ENCODE results near the gene WRNIP1. TPM values are rescaled to one million over a fixed set of nuclear protein-coding genes. Genes with fewer than 3 reads are reported as not detected.

WRNIP1 gene
- polyA plus RNA-seq, 1 experiment, result 28.0 TPM

DNA sequence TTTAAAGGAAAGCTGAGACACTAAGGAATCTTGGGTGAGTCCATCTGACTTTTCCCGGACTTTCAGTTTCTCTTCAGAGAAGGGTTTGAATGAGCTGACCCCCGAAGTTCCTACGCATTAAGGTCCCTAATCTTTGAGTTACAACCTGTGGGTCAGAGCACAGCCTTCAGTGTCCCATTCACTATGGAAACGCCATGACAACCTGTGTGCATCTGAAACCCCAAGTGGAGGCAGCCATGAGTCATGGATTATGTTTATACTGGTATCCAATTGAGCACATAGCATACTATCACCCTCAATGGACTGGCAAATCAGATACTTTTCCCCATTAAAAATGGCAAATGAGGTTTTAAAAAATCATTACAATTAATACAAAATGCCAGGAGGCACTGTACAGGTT lies 25.9 kb upstream of the WRNIP1 start:
- H3K27ac ChIP-seq (ENCODE audit: low read depth, low read length), result no peak overlapping the region
- peak; percentile 38 for DNase-seq (ENCODE audit: low read depth, low spot score)
- POLR2A ChIA-PET, result no interaction called here

GRCh38 chr6:2740581-2740980 lies 24.6 kb upstream of the WRNIP1 start:
- Histone ChIP-seq H3K9me3 (ENCODE audit: control insufficient read depth, insufficient read depth, low read length) (no peaks in the 10 kb centered on the region), H3K4me3 (ENCODE audit: low read depth, low read length) (no peak overlapping the region), H3K27ac (ENCODE audit: low read depth, low read length) (no peak overlapping the region), H3K27me3 (ENCODE audit: control insufficient read depth, insufficient read depth, low read length) (no peaks in the 10 kb centered on the region)
- ChIA-PET CTCF (interaction anchor here (5.0 kb wide), 1 partner anchor 10 kb away, joined by 131 read pairs; the partner anchor contains the start of gene MYLK4), POLR2A (no interaction called here)
- no peak for DNase-seq (ENCODE audit: low read depth, low spot score)
- TF ChIP-seq, protein P1, sequence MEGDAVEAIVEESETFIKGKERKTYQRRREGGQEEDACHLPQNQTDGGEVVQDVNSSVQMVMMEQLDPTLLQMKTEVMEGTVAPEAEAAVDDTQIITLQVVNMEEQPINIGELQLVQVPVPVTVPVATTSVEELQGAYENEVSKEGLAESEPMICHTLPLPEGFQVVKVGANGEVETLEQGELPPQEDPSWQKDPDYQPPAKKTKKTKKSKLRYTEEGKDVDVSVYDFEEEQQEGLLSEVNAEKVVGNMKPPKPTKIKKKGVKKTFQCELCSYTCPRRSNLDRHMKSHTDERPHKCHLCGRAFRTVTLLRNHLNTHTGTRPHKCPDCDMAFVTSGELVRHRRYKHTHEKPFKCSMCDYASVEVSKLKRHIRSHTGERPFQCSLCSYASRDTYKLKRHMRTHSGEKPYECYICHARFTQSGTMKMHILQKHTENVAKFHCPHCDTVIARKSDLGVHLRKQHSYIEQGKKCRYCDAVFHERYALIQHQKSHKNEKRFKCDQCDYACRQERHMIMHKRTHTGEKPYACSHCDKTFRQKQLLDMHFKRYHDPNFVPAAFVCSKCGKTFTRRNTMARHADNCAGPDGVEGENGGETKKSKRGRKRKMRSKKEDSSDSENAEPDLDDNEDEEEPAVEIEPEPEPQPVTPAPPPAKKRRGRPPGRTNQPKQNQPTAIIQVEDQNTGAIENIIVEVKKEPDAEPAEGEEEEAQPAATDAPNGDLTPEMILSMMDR (IDR thresholded peaks at IDR 0.05; ENCODE audit: low read depth, low read length), result no peak

More for the DNA sequence above, 25.9 kb upstream of the WRNIP1 start:
- H3K9me3 ChIP-seq (ENCODE audit: control insufficient read depth, insufficient read depth, low read length), result no peaks in the 10 kb centered on the region
- TF ChIP-seq, protein P1 (IDR thresholded peaks at IDR 0.05; ENCODE audit: low read depth, low read length), result no peak
- CTCF ChIA-PET, result interaction anchor here (0.9 to 5.0 kb wide), 8 partner anchors 12 to 213 kb away, joined by 3 to 131 read pairs (median 12); partner anchors contain the start of gene MYLK4
- H3K27me3 ChIP-seq (ENCODE audit: control insufficient read depth, insufficient read depth, low read length), result no peaks in the 10 kb centered on the region
- H3K4me3 ChIP-seq (ENCODE audit: low read depth, low read length), result no peak overlapping the region

GRCh38 chr6:2741756-2742155 lies 23.4 kb upstream of the WRNIP1 start:
- no peak for DNase-seq (ENCODE audit: low read depth, low spot score)
- POLR2A ChIA-PET, result no interaction called here
- CTCF ChIA-PET, result interaction anchor here (0.6 to 5.0 kb wide), 4 partner anchors 9 to 388 kb away, joined by 3 to 131 read pairs (median 3); partner anchors contain the start of gene MYLK4
- TF ChIP-seq, protein P1 (IDR thresholded peaks at IDR 0.05; ENCODE audit: low read depth, low read length), result no peak
- Histone ChIP-seq H3K4me3 (ENCODE audit: low read depth, low read length) (no peak overlapping the region), H3K27ac (ENCODE audit: low read depth, low read length) (no peak overlapping the region), H3K9me3 (ENCODE audit: control insufficient read depth, insufficient read depth, low read length) (no peaks in the 10 kb centered on the region), H3K27me3 (ENCODE audit: control insufficient read depth, insufficient read depth, low read length) (no peaks in the 10 kb centered on the region)

- no peak for DNase-seq (ENCODE audit: low read depth, low spot score)
- CTCF ChIA-PET, result interaction anchor here (0.9 to 1.1 kb wide), 2 partner anchors 10 to 12 kb away, joined by 3 read pairs; no protein-coding TSS in a partner anchor
Measured at GRCh38 chr6:2743280-2744208, 21.6 kb upstream of the WRNIP1 start.

More at GRCh38 chr6:2743280-2744208, 21.6 kb upstream of the WRNIP1 start:
- no peak overlapping the region for H3K27ac ChIP-seq (ENCODE audit: low read depth, low read length)
- H3K27me3 ChIP-seq (ENCODE audit: control insufficient read depth, insufficient read depth, low read length), result no peaks in the 10 kb centered on the region
- no peak overlapping the region for H3K4me3 ChIP-seq (ENCODE audit: low read depth, low read length)
- POLR2A ChIA-PET, result no interaction called here
- H3K9me3 ChIP-seq (ENCODE audit: control insufficient read depth, insufficient read depth, low read length), result no peaks in the 10 kb centered on the region
- TF ChIP-seq, protein P1 (IDR thresholded peaks at IDR 0.05; ENCODE audit: low read depth, low read length), result no peak

All from AG04450 (cell line).